Cerebellar cortex (tissue), 1 donor: Measurements from ENCODE around the gene METAP2.
"Not testable (repeated sequence)": the region's sequence is repeated elsewhere in the genome, so short reads cannot be mapped to it uniquely, and the experiment has no call there.

Experiments used
- DNase-seq: peaks from one replicate; pipeline ENCODE4 v3.0.0-alpha.2; 2015; ENCODE audit warnings: low spot score

Gene METAP2

DNA sequence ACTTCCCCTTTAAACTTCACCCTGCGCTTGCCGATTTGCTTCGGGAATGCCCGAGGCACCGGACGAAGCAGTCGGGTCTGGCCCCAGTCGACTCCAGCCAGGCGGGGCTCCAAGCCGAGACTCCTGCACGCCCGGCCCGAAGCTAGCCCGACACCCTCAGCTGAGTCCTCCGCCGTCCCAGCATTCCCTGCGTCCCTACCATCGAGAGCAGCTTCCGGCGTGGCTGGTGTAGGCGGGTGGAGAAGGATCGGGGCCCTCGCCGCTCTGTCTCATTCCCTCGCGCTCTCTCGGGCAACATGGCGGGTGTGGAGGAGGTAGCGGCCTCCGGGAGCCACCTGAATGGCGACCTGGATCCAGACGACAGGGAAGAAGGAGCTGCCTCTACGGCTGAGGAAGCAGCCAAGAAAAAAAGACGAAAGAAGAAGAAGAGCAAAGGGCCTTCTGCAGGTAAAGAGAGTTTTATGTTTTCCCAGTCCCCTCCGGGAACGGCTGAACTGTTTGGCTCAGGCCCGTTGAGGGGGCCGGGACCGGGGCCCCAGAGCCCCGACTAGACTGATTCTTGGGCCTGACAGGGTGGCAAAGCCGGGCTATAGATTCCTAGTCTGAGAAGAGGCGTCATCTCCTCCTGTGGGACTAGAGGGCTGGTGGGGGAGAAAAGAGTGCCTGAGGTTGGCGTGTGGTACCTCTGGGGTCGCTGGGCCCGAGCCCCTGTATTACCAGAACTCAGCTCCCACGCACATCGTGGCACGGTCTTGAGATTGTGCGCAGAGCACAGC, at the start of gene METAP2:
METAP2 (plus strand) TSS at position 269 of the 776 bp plus-strand sequence; CDS start at position 297, 28 bp downstream.
- DNase-seq, result peak; percentile 97

DNA sequence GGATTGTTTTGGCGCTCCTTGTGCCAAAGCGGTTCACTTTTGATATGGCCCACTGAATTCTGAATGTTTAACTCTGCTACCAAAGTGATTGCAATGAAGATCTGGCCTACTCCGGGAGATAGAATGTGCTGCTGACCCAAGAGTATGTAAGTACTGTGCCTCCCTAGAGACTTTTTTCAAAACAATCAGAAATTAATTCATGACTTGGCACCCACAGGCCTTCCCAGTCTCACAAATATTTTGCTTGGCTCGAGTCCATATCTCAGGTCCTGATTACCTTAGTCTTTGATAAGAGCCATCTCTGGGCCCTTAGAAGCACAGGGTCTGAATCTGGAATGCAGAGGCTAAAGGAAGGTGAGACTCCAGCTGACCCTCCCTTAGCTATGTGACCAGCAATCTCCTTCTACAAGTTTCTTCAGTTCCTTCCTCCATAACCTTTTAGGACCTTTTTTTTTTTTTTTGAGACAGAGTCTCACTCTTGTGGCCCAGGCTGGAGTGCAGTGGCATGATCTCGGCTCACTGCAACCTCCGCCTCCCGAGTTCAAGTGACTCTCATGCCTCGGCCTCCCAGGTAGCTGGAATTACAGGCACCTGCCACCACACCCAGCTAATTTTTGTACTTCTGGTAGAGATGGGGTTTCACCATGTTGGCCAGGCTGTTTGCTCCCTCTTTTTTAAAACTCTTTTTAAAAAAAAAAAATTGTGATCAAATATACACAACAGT, 49.5 kb upstream of the METAP2 start:
- no peak for DNase-seq

DNA sequence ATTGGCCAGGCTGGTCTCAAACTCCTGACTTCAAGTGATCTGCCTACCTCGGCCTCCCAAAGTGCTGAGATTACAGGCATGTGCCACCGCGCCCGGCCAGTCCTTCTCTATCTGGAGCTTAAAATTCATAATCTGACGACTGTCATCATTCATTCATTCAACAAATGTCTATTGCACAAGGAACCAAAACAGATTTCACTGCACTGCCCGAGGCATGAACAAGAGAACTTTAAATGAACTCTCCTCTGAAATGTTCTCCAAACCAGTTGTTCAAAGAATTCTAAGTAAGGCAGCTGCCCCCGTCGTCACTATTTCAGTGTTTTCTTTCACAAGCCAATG, 44.8 kb upstream of the METAP2 start:
- DNase-seq, result no peak

DNA sequence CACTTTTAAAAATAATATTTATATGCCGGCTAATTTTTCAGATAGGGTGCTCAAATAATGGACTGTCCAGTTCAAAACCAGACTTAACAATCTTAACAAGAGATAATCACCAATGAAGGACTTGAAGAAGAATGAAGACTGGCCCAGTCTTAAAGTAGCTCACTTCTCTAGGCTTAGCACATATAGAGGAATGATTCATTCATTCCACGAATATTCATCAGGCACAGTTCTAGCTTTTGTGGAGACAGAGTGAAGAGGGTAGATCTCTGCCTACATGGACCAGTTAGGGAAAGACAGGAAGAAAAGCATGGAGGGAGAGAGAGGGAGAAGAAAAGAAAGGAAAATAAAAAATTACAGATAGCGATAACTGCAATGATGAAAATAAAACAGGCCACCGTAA, 42.8 kb upstream of the METAP2 start:
- no peak for DNase-seq

DNA sequence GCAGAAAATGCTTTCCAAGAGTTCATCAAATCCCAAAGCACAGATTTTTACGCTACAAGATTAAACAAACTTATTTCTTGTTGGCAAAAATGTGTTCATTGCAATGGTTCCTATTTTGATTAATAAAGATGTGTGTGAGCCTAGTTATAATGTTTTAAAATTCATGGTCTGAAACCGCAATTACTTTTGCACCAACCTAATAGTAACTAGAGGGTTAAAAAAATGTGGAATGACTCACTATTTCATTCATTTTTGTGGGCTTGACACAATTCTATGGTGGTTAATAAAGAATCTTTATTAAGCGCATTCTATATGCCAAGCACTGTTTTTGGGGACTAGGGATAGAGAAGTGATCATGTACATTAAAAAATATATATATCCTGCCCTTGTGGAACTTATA, 38.6 kb upstream of the METAP2 start:
- DNase-seq, result no peak

DNA sequence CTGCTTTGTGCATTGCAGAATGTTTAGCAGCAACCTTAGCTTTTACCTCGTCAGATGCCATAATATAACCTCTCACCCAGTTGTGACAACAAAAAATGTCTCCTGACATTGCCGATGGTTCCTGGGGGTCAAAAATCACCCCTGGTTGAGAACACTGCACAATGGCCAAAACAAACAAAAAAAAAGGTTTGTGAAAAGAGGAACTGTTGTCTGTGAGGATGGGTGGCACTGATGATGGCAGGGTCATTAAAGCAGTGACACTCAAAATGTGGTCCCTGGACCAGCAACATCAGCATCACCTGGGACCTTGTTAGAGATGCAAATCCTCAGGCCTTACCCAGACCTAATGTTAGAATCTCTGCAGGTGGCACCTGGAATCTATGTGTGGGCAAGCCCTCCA, 36.4 kb upstream of the METAP2 start:
- no peak for DNase-seq

- DNase-seq, result no peak
Observed at GRCh38 chr12:95439461-95440230, 34.3 kb upstream of the METAP2 start.

- DNase-seq, result no peak
Observed at GRCh38 chr12:95440401-95440800, 33.6 kb upstream of the METAP2 start.

GRCh38 chr12:95443459-95443858, 30.5 kb upstream of the METAP2 start:
- DNase-seq, result no peak

DNA sequence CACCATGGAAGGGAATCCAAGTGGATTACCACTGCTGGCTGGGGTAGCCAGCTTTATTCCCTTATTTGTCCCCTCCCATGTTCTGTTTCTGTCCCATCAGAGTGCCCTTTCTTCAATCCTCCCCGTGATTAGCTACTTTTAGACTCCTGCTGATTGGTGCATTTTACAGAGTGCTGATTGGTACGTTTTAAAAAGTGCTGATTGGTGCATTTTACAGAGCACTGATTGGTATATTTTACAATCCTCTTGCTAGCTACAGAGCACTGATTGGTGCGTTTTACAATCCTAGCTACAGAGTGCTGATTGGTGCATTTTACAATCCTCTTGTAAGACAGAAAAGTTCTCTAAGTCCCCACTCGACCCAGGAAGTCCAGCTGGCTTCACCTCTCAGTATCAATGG, 28.9 kb upstream of the METAP2 start:
- DNase-seq, result not testable (repeated sequence)

- no peak for DNase-seq
Observed at GRCh38 chr12:95445884-95446505, 28.0 kb upstream of the METAP2 start.

DNA sequence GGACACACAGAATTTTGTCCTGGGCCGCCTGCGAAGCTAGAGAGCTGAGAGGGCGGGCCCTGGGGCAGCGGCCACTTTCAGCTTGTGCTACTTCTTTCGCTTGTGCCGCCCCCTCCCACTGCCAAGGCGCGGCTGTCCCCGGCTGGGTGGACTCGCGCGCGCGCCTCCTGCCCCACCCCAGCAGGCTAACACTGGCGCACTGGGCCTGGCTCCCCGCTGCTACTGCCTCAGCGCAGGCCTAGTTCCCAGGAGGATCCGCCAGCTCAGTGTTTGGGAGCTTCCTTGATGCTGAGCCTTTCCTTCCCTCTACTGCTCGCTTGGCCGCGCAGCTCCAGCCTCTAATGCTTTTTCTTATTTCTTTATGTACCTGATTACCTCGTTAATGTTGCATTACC, 27.4 kb upstream of the METAP2 start:
- DNase-seq, result no peak

- DNase-seq, result not testable (repeated sequence)
Observed at GRCh38 chr12:95449656-95450055, 24.3 kb upstream of the METAP2 start.

- DNase-seq, result not testable (repeated sequence)
Observed at GRCh38 chr12:95452501-95452900, 21.5 kb upstream of the METAP2 start.

- DNase-seq, result not testable (repeated sequence)
Observed at GRCh38 chr12:95453881-95454280, 20.1 kb upstream of the METAP2 start.

GRCh38 chr12:95454780-95455215, 19.2 kb upstream of the METAP2 start:
- not testable (repeated sequence) for DNase-seq

GRCh38 chr12:95457605-95458004, 16.3 kb upstream of the METAP2 start:
- DNase-seq, result not testable (repeated sequence)

GRCh38 chr12:95458761-95459160, 15.2 kb upstream of the METAP2 start:
- no peak for DNase-seq

GRCh38 chr12:95459310-95459709, 14.6 kb upstream of the METAP2 start:
- DNase-seq, result no peak

- DNase-seq, result no peak
Observed at GRCh38 chr12:95460105-95460504, 13.8 kb upstream of the METAP2 start.

DNA sequence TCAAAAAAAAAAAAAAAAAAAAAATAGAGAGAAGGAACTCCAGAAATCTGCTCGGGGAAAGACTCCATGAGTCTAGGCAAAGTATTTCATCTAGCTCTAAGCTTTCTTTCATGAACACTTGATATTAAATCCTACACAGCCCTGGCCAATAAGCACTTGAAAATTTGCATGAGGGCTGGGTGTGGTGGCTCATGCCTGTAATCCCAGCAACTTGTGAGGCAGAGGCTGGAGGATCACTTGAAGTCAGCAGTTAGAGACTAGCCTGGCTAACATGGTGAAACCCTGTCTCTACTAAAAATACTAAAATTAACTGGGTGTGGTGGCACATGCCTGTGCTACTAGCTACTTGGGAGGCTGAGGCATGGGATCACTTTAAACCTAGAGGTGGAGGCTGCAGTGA, 13.1 kb upstream of the METAP2 start:
- no peak for DNase-seq

DNA sequence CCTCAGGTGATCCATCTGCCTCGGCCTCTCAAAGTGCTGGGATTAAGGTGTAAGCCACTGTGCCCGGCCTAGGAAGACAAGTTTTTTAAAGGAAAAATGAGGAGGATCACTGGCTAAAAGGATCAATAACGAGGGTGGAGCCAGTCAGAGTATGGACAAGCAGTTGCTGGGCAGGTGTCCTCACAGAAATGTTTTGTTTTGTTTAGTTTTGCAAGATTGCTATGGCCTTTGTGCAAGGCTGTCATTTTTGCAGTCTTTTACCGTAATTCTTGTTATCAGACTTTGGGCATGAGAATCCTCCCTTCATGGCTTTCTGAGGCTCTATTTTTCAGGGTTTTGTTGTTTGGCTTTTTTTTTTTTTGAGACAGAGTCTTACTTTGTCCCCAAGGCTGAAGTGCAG, 11.9 kb upstream of the METAP2 start:
- DNase-seq, result no peak
